HG03159 (cell line): Measurements from ENCODE around the gene CLGN.

Experiments used
- ATAC-seq: cut with Tn5 transposase; IDR thresholded peaks from one replicate; pipeline ENCODE4 v1.9.1; 2021; ENCODE audit warnings: mild to moderate bottlenecking, moderate library complexity; ENCODE audit not compliant: unreplicated experiment

Gene CLGN

DNA sequence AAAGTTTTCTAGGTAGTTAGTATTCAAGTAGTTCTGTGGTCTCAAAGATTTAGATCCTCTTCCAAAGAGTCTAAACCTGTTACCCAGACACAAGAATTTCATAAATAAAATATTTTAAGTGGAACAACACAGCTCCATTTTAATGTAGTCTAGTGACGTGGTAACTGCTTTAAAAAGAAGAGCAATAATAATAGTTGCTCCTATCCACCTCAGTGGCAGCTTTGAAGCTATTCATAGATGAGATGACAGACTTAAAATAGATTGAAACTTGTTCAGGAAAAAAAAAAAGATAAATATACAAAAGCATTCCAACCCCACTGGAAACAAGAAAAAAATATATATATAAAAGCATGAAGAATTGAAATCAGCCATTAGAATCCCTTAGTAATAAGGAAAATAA is 39.4 kb downstream of the CLGN start:
- no peak for ATAC-seq

GRCh38 chr4:140382732-140383131 is 44.7 kb downstream of the CLGN start:
- ATAC-seq: no peak

- ATAC-seq: no peak
These were observed 53.3 kb downstream of the CLGN start for GRCh38 chr4:140374130-140374477.

DNA sequence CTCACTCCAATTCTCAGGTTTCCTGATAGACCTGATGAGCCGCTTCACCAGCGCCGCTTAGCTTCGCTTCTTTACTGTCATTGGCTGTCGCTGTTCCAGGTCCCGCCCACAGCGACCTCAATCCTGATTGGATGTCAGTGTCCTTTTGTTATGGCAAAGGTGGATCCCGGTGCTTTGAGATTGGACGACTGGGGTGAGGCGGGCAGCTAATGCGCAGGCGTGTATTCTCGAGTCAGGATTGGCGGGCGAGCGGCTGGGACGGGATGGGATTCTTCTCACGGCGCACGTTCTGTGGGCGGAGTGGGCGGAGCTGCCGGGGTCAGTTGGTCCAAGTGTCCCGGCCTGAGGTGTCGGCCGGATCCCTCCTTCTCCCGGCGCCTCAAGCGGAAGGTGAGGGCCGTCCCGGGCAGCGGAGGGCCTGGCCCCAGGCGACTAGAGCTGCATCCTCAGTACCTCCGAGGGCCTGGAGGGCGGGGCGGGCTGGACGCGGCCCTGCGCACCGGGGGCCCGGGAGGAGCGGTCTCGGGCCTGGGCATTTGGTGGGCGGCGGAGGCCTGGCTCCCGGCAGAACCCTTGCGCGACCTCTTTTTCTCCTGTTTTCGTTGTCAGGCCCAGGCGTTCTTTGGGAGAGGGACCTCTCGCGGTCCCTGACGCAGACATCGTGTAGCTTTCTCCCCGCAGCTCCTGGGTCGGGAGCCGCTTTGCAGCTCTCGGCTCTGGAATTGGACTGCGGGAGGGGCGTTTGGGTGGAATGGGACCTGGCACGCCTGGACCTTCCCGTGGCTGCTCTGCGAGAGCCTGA is 53.9 kb downstream of the CLGN start, which contains the start of gene SCOC:
TSS of gene SCOC (plus strand) at position 319 of the 802 bp plus-strand sequence. CDS start 5,525 bp downstream, outside the sequence.
- ATAC-seq: peak; percentile 96

DNA sequence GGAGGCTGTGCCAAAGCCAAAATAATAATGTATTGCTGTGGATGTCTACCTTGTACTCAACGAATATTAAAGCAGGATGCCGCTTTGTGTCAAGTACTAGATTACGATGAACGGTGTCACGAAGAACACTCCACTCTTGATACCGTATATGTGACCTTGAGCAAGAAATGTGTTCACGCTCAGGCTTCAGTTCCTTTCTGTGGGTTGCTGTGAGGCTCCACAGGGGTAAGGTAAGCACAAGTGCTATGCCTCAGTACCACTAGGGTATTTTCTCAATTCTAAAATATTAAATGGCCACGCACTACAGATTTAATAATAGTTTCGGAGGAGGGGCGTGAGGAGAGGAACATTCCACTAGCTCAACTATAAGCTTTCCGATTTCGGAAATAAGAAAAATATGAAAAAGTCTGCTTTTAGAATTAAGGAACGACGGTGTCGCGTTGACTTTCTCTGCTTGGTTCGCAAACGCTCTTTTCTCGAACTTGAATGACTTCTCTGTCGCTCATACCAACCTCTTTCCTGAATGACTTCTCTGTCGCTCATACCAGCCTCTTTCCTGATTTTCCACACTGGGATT is 54.6 kb downstream of the CLGN start:
- peak; percentile 62 for ATAC-seq

DNA sequence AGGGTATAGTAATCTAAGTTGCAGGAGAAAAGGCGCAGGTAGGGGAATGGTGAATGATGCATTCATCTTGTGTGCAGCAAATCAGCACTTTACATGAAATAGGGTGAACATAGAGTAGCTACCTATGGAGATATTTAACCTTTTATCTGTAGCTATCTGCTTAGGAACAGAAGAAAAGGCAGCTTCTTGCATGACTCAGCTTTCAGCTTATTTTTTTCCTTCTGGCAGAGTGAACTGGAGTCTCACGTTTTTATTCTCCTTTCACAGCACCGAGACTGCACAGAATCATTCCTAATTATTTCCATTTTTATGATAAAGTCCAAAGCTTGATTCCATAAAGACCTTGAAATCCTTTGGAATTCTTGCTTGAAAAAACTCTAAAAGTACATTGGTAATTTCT is 58.8 kb downstream of the CLGN start:
- no peak for ATAC-seq

- ATAC-seq: no peak
These were observed 59.7 kb downstream of the CLGN start for GRCh38 chr4:140367738-140368137.

DNA sequence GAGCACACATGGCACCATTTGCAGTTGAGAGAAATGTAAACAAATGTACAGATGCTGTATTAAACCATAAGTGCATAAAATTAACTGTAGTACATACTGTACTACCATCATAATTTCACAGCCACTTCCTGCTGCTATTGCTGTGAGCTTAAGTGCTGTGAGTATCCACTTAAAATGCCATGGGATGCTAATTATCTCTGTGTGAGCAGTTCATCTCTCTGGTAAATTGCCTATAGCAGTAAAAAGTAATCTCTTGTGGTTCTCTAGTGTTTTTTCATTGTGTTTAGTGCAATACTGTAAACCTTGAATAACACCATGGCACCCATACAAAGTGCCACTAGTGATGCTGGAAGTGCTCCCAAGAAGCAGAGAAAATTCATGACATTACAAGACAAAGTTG is 63.9 kb downstream of the CLGN start:
- no peak for ATAC-seq

- ATAC-seq: no peak
These were observed 64.4 kb downstream of the CLGN start for GRCh38 chr4:140363051-140363450.

DNA sequence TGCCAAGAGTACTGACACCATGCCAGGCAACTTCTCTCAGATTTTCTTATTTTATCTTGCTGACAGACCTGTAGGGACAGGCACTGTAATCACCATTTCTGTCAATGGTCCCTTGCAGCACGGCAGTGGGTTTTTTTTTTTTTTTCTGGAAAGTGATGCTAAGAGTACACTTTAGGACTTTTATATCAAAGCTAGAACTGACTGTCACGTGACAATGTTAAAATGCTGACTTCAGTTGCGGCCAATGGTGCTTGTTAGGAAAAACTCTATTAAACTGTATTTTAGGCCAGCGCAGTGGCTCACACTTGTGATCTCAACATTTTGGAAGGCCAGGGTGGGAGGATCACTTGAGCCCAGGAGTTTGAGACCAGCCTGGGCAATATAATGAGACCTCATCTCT is 66.3 kb downstream of the CLGN start:
- ATAC-seq: no peak

GRCh38 chr4:140359562-140360427 is 67.7 kb downstream of the CLGN start:
- ATAC-seq: peak; percentile 97

DNA sequence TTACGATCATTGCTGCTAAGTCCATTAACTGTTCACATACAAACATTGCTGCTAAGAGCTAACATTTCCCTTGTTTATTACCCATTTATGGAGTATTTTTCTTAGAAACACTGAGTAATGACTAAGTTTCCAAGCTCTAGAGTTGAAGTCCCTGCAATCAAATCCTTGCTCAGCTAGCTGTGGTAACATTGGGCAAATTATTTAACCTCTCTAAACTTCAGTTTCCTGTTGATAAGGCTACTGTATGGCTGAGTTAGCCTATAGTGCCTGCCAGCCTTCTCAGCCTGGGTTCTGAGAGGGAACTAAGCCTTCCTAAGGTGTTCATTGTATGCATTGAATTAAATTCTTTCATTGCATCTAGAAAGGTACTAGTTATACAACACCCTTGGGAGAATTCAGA is 69.2 kb downstream of the CLGN start:
- ATAC-seq: no peak

DNA sequence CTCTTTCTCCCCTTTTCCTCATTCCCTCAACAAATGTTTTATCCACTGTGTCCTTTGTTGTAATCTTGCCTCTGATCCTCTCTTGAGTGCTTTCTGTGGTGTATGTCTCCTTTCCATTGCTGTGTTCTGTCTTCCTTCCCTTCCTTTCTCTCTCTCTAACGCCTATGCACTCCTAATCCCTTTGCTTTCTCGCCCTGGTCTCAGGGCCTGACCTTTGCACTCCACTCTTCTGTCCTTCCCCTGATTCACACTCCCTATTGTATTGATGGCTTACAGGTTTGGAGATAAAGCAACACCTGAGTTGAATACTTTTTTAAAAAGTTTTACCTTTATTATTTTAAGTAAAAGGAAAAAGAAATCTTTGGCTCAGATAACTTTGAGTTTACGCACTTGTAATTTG is 69.6 kb downstream of the CLGN start:
- ATAC-seq: no peak

GRCh38 chr4:140355288-140355687 is 72.2 kb downstream of the CLGN start:
- ATAC-seq: no peak

GRCh38 chr4:140353786-140354185 is 73.7 kb downstream of the CLGN start:
- no peak for ATAC-seq

GRCh38 chr4:140351093-140352075 is 76.1 kb downstream of the CLGN start:
- no peak for ATAC-seq

DNA sequence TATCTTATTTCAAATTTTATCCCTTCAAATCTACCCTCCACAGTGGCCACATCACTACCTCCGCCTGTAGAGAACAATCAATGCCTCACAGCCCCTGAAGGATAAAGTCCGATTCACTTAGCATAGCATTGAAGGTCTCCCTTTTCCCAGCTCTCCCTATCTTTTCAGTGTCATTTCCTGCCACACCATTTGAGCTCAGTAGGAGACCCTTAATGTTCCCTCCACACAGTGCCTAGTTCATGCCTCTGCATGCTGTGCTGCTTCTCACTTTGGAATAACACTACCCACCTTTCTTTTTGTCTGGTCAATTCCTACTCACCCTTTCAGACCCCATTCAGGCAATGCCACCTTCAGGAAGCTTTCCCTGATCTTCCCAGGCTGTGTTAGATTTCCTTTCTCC is 77.6 kb downstream of the CLGN start:
- no peak for ATAC-seq

GRCh38 chr4:140346136-140346535 is 81.3 kb downstream of the CLGN start:
- ATAC-seq: no peak

GRCh38 chr4:140344621-140345020 is 82.8 kb downstream of the CLGN start:
- ATAC-seq: no peak

DNA sequence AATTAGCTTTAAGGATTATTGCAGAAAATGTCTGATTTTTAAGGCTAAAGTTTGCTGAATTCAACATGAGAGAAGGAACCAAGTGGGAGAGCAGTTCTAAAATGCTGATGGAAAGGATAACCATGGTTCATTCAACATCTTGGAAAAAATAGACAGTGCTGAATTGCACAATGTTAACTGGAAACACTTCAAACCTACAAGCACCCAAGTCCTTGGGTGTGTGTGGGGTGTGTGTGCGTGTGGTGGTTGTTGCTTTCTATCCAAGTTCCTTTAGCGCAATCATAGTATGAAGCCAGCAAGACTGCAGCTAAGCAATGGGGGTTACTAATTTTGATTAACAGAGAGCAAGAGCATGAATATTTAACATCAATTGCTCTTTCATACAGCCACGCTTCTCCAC is 83.3 kb downstream of the CLGN start:
- no peak for ATAC-seq

GRCh38 chr4:140343303-140343702 is 84.1 kb downstream of the CLGN start:
- peak; percentile 73 for ATAC-seq
